ENCODE measurements around the gene ZNF598. TPM values are rescaled to one million over a fixed set of nuclear protein-coding genes. Genes with fewer than 3 reads are reported as not detected.
"Not testable (repeated sequence)": the region's sequence is repeated elsewhere in the genome, so short reads cannot be mapped to it uniquely, and the experiment has no call there.

Gene ZNF598
- total RNA-seq, 2 donors from 2014 or later: 45.2 to 46.7 TPM

- DNase-seq (no peak), ATAC-seq (no peak)
- Mint-ChIP-seq H3K27ac (no peak overlapping the region), H3K36me3 (ENCODE audit: low read depth) (no peaks in the 10 kb centered on the region), H3K4me1 (peaks cover 4% of the 10 kb centered on the region), H3K4me3 (no peak overlapping the region), H3K27me3 (no peaks in the 10 kb centered on the region)
- no peaks in the 10 kb centered on the region for H3K9me3 ChIP-seq (ENCODE audit: control insufficient read depth, low read length, poor library complexity, severe bottlenecking)
Observed at GRCh38 chr16:2037115-2037514, 27.5 kb upstream of the ZNF598 start.

GRCh38 chr16:2036200-2036966 lies 26.8 kb upstream of the ZNF598 start:
- peaks cover 4% of the 10 kb centered on the region for H3K4me1 Mint-ChIP-seq
- ATAC-seq: no peak
- H3K27me3 Mint-ChIP-seq: no peaks in the 10 kb centered on the region
- DNase-seq: no peak
- no peak overlapping the region for H3K27ac Mint-ChIP-seq
- H3K36me3 Mint-ChIP-seq (ENCODE audit: low read depth): no peaks in the 10 kb centered on the region
- no peaks in the 10 kb centered on the region for H3K9me3 ChIP-seq (ENCODE audit: control insufficient read depth, low read length, poor library complexity, severe bottlenecking)
- no peak overlapping the region for H3K4me3 Mint-ChIP-seq

- no peaks in the 10 kb centered on the region for H3K36me3 Mint-ChIP-seq (ENCODE audit: low read depth)
- H3K9me3 ChIP-seq (ENCODE audit: control insufficient read depth, low read length, poor library complexity, severe bottlenecking): no peaks in the 10 kb centered on the region
- H3K27ac Mint-ChIP-seq: no peak overlapping the region
- H3K27me3 Mint-ChIP-seq: no peaks in the 10 kb centered on the region
- H3K4me3 Mint-ChIP-seq: no peak overlapping the region
- ATAC-seq (no peak), DNase-seq (no peak)
- H3K4me1 Mint-ChIP-seq: peaks cover 4% of the 10 kb centered on the region
Observed at GRCh38 chr16:2035431-2036199, 26.0 kb upstream of the ZNF598 start.

- DNase-seq: no peak
- ATAC-seq: no peak
- Mint-ChIP-seq H3K36me3 (ENCODE audit: low read depth) (no peaks in the 10 kb centered on the region), H3K4me1 (peaks cover 4% of the 10 kb centered on the region), H3K27ac (no peak overlapping the region), H3K27me3 (no peaks in the 10 kb centered on the region), H3K4me3 (no peak overlapping the region)
- no peaks in the 10 kb centered on the region for H3K9me3 ChIP-seq (ENCODE audit: control insufficient read depth, low read length, poor library complexity, severe bottlenecking)
Observed at GRCh38 chr16:2034696-2035430, 25.2 kb upstream of the ZNF598 start.

GRCh38 chr16:2033909-2034695 lies 24.5 kb upstream of the ZNF598 start:
- not testable (repeated sequence) for ATAC-seq; H3K4me3 Mint-ChIP-seq; H3K4me1 Mint-ChIP-seq; H3K27ac Mint-ChIP-seq; H3K36me3 Mint-ChIP-seq (ENCODE audit: low read depth); H3K27me3 Mint-ChIP-seq; DNase-seq; H3K9me3 ChIP-seq (ENCODE audit: control insufficient read depth, low read length, poor library complexity, severe bottlenecking)

- no peak overlapping the region for H3K27ac Mint-ChIP-seq
- no peaks in the 10 kb centered on the region for H3K27me3 Mint-ChIP-seq
- no peak overlapping the region for H3K4me3 Mint-ChIP-seq
- ATAC-seq (no peak), DNase-seq (no peak)
- peaks cover 4% of the 10 kb centered on the region for H3K4me1 Mint-ChIP-seq
- no peaks in the 10 kb centered on the region for H3K36me3 Mint-ChIP-seq (ENCODE audit: low read depth)
- no peaks in the 10 kb centered on the region for H3K9me3 ChIP-seq (ENCODE audit: control insufficient read depth, low read length, poor library complexity, severe bottlenecking)
Observed at GRCh38 chr16:2033057-2033908, 23.7 kb upstream of the ZNF598 start.

GRCh38 chr16:2032285-2033056 lies 22.9 kb upstream of the ZNF598 start:
- ATAC-seq: no peak

GRCh38 chr16:2031081-2031577 lies 21.5 kb upstream of the ZNF598 start:
- no peak overlapping the region for H3K4me3 Mint-ChIP-seq
- H3K36me3 Mint-ChIP-seq (ENCODE audit: low read depth): no peaks in the 10 kb centered on the region
- H3K27me3 Mint-ChIP-seq: no peaks in the 10 kb centered on the region
- no peaks in the 10 kb centered on the region for H3K9me3 ChIP-seq (ENCODE audit: control insufficient read depth, low read length, poor library complexity, severe bottlenecking)
- ATAC-seq (no peak), DNase-seq (no peak)
- no peak overlapping the region for H3K27ac Mint-ChIP-seq
- peaks cover 7% of the 10 kb centered on the region for H3K4me1 Mint-ChIP-seq

More at GRCh38 chr16:2032285-2033056, 22.9 kb upstream of the ZNF598 start:
- Mint-ChIP-seq H3K36me3 (ENCODE audit: low read depth) (no peaks in the 10 kb centered on the region), H3K4me1 (peaks cover 5% of the 10 kb centered on the region), H3K27me3 (no peaks in the 10 kb centered on the region), H3K27ac (no peak overlapping the region), H3K4me3 (no peak overlapping the region)
- H3K9me3 ChIP-seq (ENCODE audit: control insufficient read depth, low read length, poor library complexity, severe bottlenecking): no peaks in the 10 kb centered on the region
- DNase-seq: no peak

GRCh38 chr16:2030036-2030435 lies 20.4 kb upstream of the ZNF598 start:
- DNase-seq (no peak), ATAC-seq (no peak)
- no peaks in the 10 kb centered on the region for H3K9me3 ChIP-seq (ENCODE audit: control insufficient read depth, low read length, poor library complexity, severe bottlenecking)
- H3K27ac Mint-ChIP-seq: no peak overlapping the region
- no peaks in the 10 kb centered on the region for H3K27me3 Mint-ChIP-seq
- no peak overlapping the region for H3K4me3 Mint-ChIP-seq
- H3K36me3 Mint-ChIP-seq (ENCODE audit: low read depth): no peaks in the 10 kb centered on the region
- H3K4me1 Mint-ChIP-seq: peaks cover 7% of the 10 kb centered on the region

- H3K36me3 Mint-ChIP-seq (ENCODE audit: low read depth): no peaks in the 10 kb centered on the region
- ATAC-seq (no peak), DNase-seq (no peak)
- no peak overlapping the region for H3K27ac Mint-ChIP-seq
- H3K4me3 Mint-ChIP-seq: no peak overlapping the region
- H3K9me3 ChIP-seq (ENCODE audit: control insufficient read depth, low read length, poor library complexity, severe bottlenecking): no peaks in the 10 kb centered on the region
- H3K27me3 Mint-ChIP-seq: no peaks in the 10 kb centered on the region
- H3K4me1 Mint-ChIP-seq: peaks cover 7% of the 10 kb centered on the region
Observed at GRCh38 chr16:2029350-2029749, 19.7 kb upstream of the ZNF598 start.

- Mint-ChIP-seq H3K27me3 (no peaks in the 10 kb centered on the region), H3K27ac (no peak overlapping the region), H3K4me1 (peaks cover 7% of the 10 kb centered on the region), H3K4me3 (peak overlapping the region; percentile 69), H3K36me3 (ENCODE audit: low read depth) (no peaks in the 10 kb centered on the region)
- ATAC-seq (no peak), DNase-seq (no peak)
- H3K9me3 ChIP-seq (ENCODE audit: control insufficient read depth, low read length, poor library complexity, severe bottlenecking): no peaks in the 10 kb centered on the region
Observed at GRCh38 chr16:2028620-2029220, 19.1 kb upstream of the ZNF598 start.

All from T-helper 17 cell (primary cell).